DND-41 (cell line): ENCODE measurements around the gene LTBR.
A peak's percentile ranks its signal among the peaks of the same experiment; 100 is the strongest.

Source experiments
- ATAC-seq: fragments of 200-7000 bp; cut with Tn5 transposase; 3 replicates; pipeline ENCODE4 v1.9.1; 2021; ENCODE audit warnings: low read depth; ENCODE audit not compliant: insufficient read depth
- DNase-seq: peaks from one replicate; pipeline ENCODE4 v3.0.0-alpha.2; 2020
- H2AFZ ChIP-seq: 2 replicates; pipeline ENCODE4 v1.6.0; 2012; ENCODE audit warnings: low read depth, low read length
- H3K27ac ChIP-seq: 2 replicates; pipeline ENCODE4 v1.5.1; 2012; ENCODE audit warnings: low read length, inconsistent platforms
- H3K27me3 ChIP-seq: fragments of 200-600 bp; sonication (generic); 2 replicates; pipeline ENCODE4 v1.6.0; 2012; ENCODE audit warnings: low read length, mild to moderate bottlenecking, inconsistent platforms; ENCODE audit not compliant: insufficient read depth, poor library complexity
- H3K36me3 ChIP-seq: 2 replicates; pipeline ENCODE4 v1.5.1; 2012; ENCODE audit warnings: low read length, inconsistent platforms; ENCODE audit not compliant: insufficient read depth
- H3K4me1 ChIP-seq: 2 replicates; pipeline ENCODE4 v1.5.1; 2012; ENCODE audit warnings: mild to moderate bottlenecking, low read length; ENCODE audit not compliant: insufficient read depth
- H3K4me2 ChIP-seq: 2 replicates; pipeline ENCODE4 v1.6.0; 2012; ENCODE audit warnings: mild to moderate bottlenecking, moderate library complexity, low read length, inconsistent platforms; ENCODE audit not compliant: insufficient read depth
- H3K4me3 ChIP-seq, 2 experiments: fragments of 200-600 bp in 1 of 2; shearing (Covaris generic) in 1 of 2; 2 replicates each; pipeline ENCODE4 v1.5.1; 2012 to 2016; ENCODE audit warnings: inconsistent platforms in 2 of 2, low read length in 2 of 2, mild to moderate bottlenecking in 2 of 2, low read depth in 1 of 2, moderate library complexity in 1 of 2
- H3K79me2 ChIP-seq: 2 replicates; pipeline ENCODE4 v1.6.0; 2012; ENCODE audit warnings: low read length, inconsistent platforms; ENCODE audit not compliant: insufficient read depth
- H3K9ac ChIP-seq: 2 replicates; pipeline ENCODE4 v1.6.0; 2012; ENCODE audit warnings: low read depth, mild to moderate bottlenecking, inconsistent platforms, low read length, moderate library complexity
- H3K9me3 ChIP-seq: 2 replicates; pipeline ENCODE4 v1.5.1; 2012; ENCODE audit warnings: low read length, moderate library complexity, mild to moderate bottlenecking, inconsistent platforms; ENCODE audit not compliant: insufficient read depth, severe bottlenecking
- H4K20me1 ChIP-seq: 2 replicates; pipeline ENCODE4 v1.6.0; 2012; ENCODE audit warnings: low read length; ENCODE audit not compliant: insufficient read depth
- CTCF ChIP-seq: IDR thresholded peaks from 2 replicates; pipeline ENCODE4 v1.5.1; 2012; ENCODE audit warnings: borderline replicate concordance, low read length, moderate library complexity, mild to moderate bottlenecking; ENCODE audit not compliant: poor library complexity, severe bottlenecking; ENCODE audit errors: extremely low read depth
- EZH2 ChIP-seq: IDR thresholded peaks from 3 replicates; pipeline ENCODE4 v1.6.1; 2012; ENCODE audit warnings: borderline replicate concordance, low read depth, mild to moderate bottlenecking, moderate library complexity, low read length, inconsistent platforms; ENCODE audit not compliant: severe bottlenecking

LTBR gene

GRCh38 chr12:6335451-6336078 is 48.4 kb upstream of the LTBR start:
- peaks cover 40% of the 10 kb centered on the region for H4K20me1 ChIP-seq
- peaks cover 72% of the 10 kb centered on the region for H3K79me2 ChIP-seq
- peak overlapping the region; percentile 98 for H3K27ac ChIP-seq
- H3K4me3 ChIP-seq: peak overlapping the region; percentile 8 to 72; a peak in 3 of 4 replicates
- DNase-seq: peak; percentile 93
- H2AFZ ChIP-seq: peak overlapping the region; percentile 56; the same call in 1 of the 2 replicates
- ATAC-seq: peak; percentile 81
- no peaks in the 10 kb centered on the region for H3K9me3 ChIP-seq
- peak overlapping the region; percentile 83 for H3K9ac ChIP-seq
- H3K4me2 ChIP-seq: peak overlapping the region; percentile 88
- peaks cover 56% of the 10 kb centered on the region for H3K36me3 ChIP-seq
- peak; percentile 94 for TF ChIP-seq CTCF
- no peak for TF ChIP-seq EZH2
- H3K4me1 ChIP-seq: peaks cover 60% of the 10 kb centered on the region
- no peaks in the 10 kb centered on the region for H3K27me3 ChIP-seq

DNA sequence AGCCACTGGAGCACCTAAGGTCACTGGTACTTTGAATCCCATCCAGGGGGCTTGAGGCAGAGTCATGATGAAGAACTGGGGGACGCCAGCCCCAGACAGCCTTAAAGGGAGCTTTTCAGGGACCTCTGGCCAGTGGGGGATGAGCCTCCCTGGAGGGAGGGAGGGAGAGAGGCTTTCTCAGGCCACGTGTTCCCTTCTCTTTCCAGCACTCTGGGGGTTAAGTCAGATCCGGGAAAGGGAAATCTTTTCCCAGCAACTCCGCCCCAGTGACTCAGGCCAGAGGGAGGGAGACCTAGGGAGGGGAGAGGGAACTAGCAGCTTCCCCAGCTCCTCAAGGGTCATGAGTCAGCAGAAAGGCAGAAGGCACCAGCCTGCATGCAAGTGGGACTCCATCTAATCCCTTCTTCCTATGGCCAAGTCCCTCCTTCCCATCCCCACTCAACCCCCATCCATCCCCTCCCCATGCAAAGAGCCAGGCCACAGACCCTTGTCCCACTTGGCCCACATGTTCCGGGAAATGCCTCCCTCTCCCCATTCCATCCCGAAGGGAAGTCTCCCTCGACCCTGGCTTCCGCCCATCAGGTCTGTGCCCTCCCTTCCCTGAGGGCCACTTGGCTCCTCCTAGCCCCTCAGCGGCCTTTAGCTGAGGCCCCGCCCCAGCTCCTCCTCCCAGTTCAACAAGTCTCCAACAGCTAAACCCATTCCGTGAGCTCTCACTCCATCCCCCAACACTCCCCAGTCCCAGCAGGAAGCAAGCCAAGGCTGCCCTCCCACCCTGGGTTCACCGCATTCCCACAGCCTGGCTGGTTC is 47.7 kb upstream of the LTBR start:
- H4K20me1 ChIP-seq: peaks cover 37% of the 10 kb centered on the region
- peaks cover 80% of the 10 kb centered on the region for H3K79me2 ChIP-seq
- H3K27me3 ChIP-seq: no peaks in the 10 kb centered on the region
- peak; percentile 61 for ATAC-seq
- DNase-seq: peak; percentile 86
- peak overlapping the region; percentile 83 for H3K9ac ChIP-seq
- peak overlapping the region; percentile 8 to 72; a peak in 3 of 4 replicates for H3K4me3 ChIP-seq
- TF ChIP-seq CTCF (no peak), EZH2 (no peak)
- H3K27ac ChIP-seq: peak overlapping the region; percentile 98
- H3K36me3 ChIP-seq: peaks cover 54% of the 10 kb centered on the region
- peak overlapping the region; percentile 88 for H3K4me2 ChIP-seq
- peak overlapping the region; percentile 56 for H2AFZ ChIP-seq
- peaks cover 60% of the 10 kb centered on the region for H3K4me1 ChIP-seq
- no peaks in the 10 kb centered on the region for H3K9me3 ChIP-seq

- peak overlapping the region; percentile 98 for H3K27ac ChIP-seq
- H2AFZ ChIP-seq: peak overlapping the region; percentile 56; the same call in 1 of the 2 replicates
- H3K27me3 ChIP-seq: no peaks in the 10 kb centered on the region
- ATAC-seq (peak; percentile 62), DNase-seq (peak; percentile 88)
- H3K9ac ChIP-seq: peak overlapping the region; percentile 83
- peak overlapping the region; percentile 88 for H3K4me2 ChIP-seq
- TF ChIP-seq EZH2 (no peak), CTCF (no peak)
- H3K4me3 ChIP-seq: peak overlapping the region in 1 of 2 experiments; percentile 72; a peak in 3 of 4 replicates
- peaks cover 63% of the 10 kb centered on the region for H3K4me1 ChIP-seq
- H3K9me3 ChIP-seq: no peaks in the 10 kb centered on the region
- peaks cover 88% of the 10 kb centered on the region for H3K79me2 ChIP-seq
- peaks cover 36% of the 10 kb centered on the region for H4K20me1 ChIP-seq
- peaks cover 50% of the 10 kb centered on the region for H3K36me3 ChIP-seq
Measured at GRCh38 chr12:6336889-6337853, 46.8 kb upstream of the LTBR start.
